Osteocyte (in vitro differentiated cells): Measurements from ENCODE around the gene SLC17A7. TPM values are rescaled to one million over a fixed set of nuclear protein-coding genes. Genes with fewer than 3 reads are reported as not detected.

Source experiments
- DNase-seq: peaks from one replicate; pipeline ENCODE4 v3.0.0; 2021; ENCODE audit warnings: mixed read lengths; ENCODE audit not compliant: unreplicated experiment; ENCODE audit errors: extremely low spot score
- H3K27ac Mint-ChIP-seq: one replicate; pipeline ENCODE4 v1.8.0; 2021; ENCODE audit warnings: mild to moderate bottlenecking, mixed read lengths; ENCODE audit not compliant: unreplicated experiment
- H3K27me3 Mint-ChIP-seq: one replicate; pipeline ENCODE4 v1.8.0; 2021; ENCODE audit warnings: mixed read lengths; ENCODE audit not compliant: unreplicated experiment
- H3K36me3 Mint-ChIP-seq: one replicate; pipeline ENCODE4 v1.8.0; 2021; ENCODE audit warnings: mixed read lengths; ENCODE audit not compliant: unreplicated experiment
- H3K4me1 Mint-ChIP-seq: one replicate; pipeline ENCODE4 v1.8.0; 2021; ENCODE audit warnings: mixed read lengths; ENCODE audit not compliant: unreplicated experiment
- H3K4me3 Mint-ChIP-seq: one replicate; pipeline ENCODE4 v1.8.0; 2021; ENCODE audit warnings: mild to moderate bottlenecking, moderate library complexity, mixed read lengths; ENCODE audit not compliant: unreplicated experiment
- H3K9me3 Mint-ChIP-seq: one replicate; pipeline ENCODE4 v1.8.0; 2021; ENCODE audit warnings: mixed read lengths; ENCODE audit not compliant: unreplicated experiment
- CTCF ChIP-seq: fragments of 200-600 bp; sonication (generic); IDR thresholded peaks from 2 replicates; pipeline ENCODE4 v1.5.0; 2021; ENCODE audit warnings: antibody characterized with exemption, mild to moderate bottlenecking, moderate library complexity
- total RNA-seq: library from RNA; stranded (reverse); gene quantifications from 2 replicates; pipeline ENCODE4 v1.2.1, GENCODE V29; 2021

The SLC17A7 gene
- total RNA-seq, 1 donor from 2014 or later = 0.54 TPM

GRCh38 chr19:49443366-49444099, 2.2 kb upstream of the SLC17A7 start:
- peak overlapping the region; percentile 73 for H3K27ac Mint-ChIP-seq
- peak overlapping the region; percentile 77 for H3K4me3 Mint-ChIP-seq
- peak; percentile 97 for DNase-seq
- peaks cover 23% of the 10 kb centered on the region for H3K4me1 Mint-ChIP-seq
- H3K9me3 Mint-ChIP-seq = no peaks in the 10 kb centered on the region
- peaks cover 6% of the 10 kb centered on the region for H3K36me3 Mint-ChIP-seq
- TF ChIP-seq CTCF = peak; percentile 86
- peaks cover 40% of the 10 kb centered on the region for H3K27me3 Mint-ChIP-seq

GRCh38 chr19:49442771-49443365, 1.5 kb upstream of the SLC17A7 start:
- DNase-seq = peak; percentile 94
- no peaks in the 10 kb centered on the region for H3K9me3 Mint-ChIP-seq
- H3K36me3 Mint-ChIP-seq = peaks cover 4% of the 10 kb centered on the region
- peaks cover 46% of the 10 kb centered on the region for H3K27me3 Mint-ChIP-seq
- TF ChIP-seq CTCF = no peak
- H3K27ac Mint-ChIP-seq = peak overlapping the region; percentile 73
- H3K4me3 Mint-ChIP-seq = peak overlapping the region; percentile 77
- H3K4me1 Mint-ChIP-seq = peaks cover 23% of the 10 kb centered on the region

- DNase-seq = no peak
- no peaks in the 10 kb centered on the region for H3K9me3 Mint-ChIP-seq
- peaks cover 52% of the 10 kb centered on the region for H3K27me3 Mint-ChIP-seq
- peaks cover 23% of the 10 kb centered on the region for H3K4me1 Mint-ChIP-seq
- no peak for TF ChIP-seq CTCF
- H3K4me3 Mint-ChIP-seq = peak overlapping the region; percentile 77
- peaks cover 4% of the 10 kb centered on the region for H3K36me3 Mint-ChIP-seq
- no peak overlapping the region for H3K27ac Mint-ChIP-seq
Measured at GRCh38 chr19:49442354-49442753, 1.0 kb upstream of the SLC17A7 start.

- Mint-ChIP-seq H3K36me3 (peaks cover 4% of the 10 kb centered on the region), H3K27me3 (peaks cover 56% of the 10 kb centered on the region), H3K4me3 (peak overlapping the region; percentile 77), H3K27ac (no peak overlapping the region), H3K9me3 (no peaks in the 10 kb centered on the region), H3K4me1 (peaks cover 23% of the 10 kb centered on the region)
- no peak for DNase-seq
- TF ChIP-seq CTCF = no peak
Measured at GRCh38 chr19:49441960-49442350, 628 bp upstream of the SLC17A7 start.

- peaks cover 23% of the 10 kb centered on the region for H3K4me1 Mint-ChIP-seq
- no peaks in the 10 kb centered on the region for H3K9me3 Mint-ChIP-seq
- no peaks in the 10 kb centered on the region for H3K36me3 Mint-ChIP-seq
- peak overlapping the region; percentile 20 for H3K4me3 Mint-ChIP-seq
- H3K27ac Mint-ChIP-seq = no peak overlapping the region
- H3K27me3 Mint-ChIP-seq = peaks cover 68% of the 10 kb centered on the region
- DNase-seq = no peak
- TF ChIP-seq CTCF = no peak
Measured at GRCh38 chr19:49440439-49441209, 703 bp downstream of the SLC17A7 start.
